Endometrium (tissue), 2 donors: ENCODE results near the gene RBM20.
"Not testable (repeated sequence)": the region's sequence is repeated elsewhere in the genome, so short reads cannot be mapped to it uniquely, and the experiment has no call there.

Source experiments
- FAIRE-seq: peaks from 2 replicates; lab custom pipeline; 2012; peaks lifted over from hg19 to GRCh38; lab: Jason Lieb, UNC
- donor health status: control.
- donor health status: control.

Gene RBM20

DNA sequence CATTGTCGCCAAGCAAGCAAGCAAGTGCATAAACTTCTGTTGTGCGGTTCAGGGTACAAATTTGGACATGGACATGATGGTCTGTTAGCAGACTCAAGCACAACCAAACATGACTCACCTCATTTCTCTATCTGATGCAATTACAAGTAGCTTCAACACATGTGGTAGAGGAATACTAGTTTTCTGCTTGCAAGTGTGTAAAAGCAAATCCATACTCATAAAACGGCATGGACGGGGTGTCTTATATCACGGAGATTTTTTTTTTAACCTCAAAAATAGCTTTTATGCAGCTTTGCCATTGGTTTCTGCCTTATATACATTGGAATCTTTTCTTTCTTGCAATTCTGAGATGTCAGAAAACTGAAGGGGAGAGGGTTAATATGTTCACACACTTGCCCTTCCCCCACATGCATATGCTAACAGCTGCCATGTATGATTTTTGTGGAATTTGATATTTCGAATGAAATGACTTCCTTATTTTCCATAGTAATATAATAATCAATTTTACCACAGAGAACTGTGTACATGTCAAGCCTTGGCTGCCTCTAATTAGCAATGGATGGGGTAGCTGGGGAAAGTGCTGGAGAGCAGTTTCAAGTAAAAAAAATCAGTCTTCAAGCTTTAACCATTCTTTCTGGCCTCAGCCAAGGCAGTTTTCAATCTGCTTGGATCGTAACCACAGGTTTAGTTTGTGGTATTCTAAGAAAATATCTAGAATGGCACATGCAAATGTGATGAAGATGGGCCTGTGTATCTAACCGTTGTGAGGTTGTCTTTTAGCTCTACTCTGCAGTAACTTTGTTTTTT lies 121.6 kb downstream of the RBM20 start:
- FAIRE-seq = no peak

DNA sequence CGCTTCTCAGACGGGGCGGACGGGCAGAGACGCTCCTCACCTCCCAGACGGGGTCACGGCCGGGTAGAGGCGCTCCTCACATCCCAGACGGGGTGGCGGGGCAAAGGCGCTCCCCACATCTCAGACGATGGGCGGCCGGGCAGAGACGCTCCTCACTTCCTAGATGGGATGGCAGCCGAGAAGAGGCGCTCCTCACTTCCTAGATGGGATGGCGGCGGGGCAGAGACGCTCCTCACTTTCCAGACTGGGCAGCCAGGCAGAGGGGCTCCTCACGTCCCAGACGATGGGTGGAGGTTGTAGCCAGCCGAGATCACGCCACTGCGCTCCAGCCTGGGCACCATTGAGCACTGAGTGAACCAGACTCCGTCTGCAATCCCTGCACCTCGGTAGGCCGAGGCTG lies 123.5 kb downstream of the RBM20 start:
- not testable (repeated sequence) for FAIRE-seq

DNA sequence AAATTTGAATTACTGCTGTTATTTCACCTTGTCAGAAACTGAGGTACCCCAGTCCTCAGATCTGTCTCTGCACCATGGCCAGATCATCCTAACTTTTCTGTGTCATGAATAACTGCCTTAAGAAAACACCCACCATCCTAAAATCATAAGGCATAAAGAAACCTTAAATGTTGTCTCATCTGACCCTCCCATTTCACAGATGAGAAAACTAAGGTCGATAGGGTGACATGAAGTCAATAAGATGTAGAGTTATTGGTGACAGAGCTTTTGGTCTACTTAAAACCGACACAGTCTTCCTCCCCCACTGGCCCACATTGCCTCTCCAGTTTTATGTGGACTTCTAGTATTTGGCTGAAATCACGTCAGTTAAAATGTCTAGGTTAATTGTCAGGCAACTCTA lies 126.1 kb downstream of the RBM20 start:
- no peak for FAIRE-seq

DNA sequence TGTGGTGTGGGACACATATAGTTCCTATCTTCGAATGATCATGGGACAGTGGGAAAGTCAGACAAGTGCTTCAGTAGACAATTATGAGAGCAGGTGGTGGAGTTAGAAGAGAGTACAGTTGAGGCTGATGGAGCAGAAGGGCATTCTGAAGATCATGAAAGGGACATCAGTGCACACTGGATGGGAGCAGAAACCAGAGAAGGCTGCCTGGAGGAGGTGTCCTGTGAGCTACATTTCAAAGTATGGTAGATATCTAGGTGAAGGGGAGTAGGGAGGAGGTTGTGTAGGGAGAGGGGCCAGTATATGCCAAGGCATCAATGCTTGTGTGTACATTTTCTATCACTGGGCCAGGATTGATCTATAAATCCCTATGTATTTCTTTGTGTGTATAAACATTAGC lies 127.3 kb downstream of the RBM20 start:
- FAIRE-seq = no peak

DNA sequence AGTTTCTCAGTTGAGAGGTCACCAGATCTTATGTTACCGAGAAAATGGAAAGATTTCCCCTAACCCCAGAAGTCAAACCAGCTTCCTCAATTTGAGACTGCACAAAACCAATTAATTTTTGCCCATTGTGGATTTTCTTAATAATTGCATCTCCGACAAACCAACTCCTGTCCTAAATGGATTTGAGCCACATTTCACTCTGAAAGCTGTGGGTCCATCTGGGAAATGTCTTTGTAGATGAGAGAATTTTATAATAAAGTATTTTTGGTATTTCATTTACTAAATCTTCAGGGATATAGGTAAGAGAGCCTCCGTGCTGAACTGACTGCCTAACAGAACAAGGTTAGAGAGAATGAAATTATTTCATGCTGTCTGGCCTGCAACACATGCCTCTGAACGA lies 127.9 kb downstream of the RBM20 start:
- FAIRE-seq = no peak

DNA sequence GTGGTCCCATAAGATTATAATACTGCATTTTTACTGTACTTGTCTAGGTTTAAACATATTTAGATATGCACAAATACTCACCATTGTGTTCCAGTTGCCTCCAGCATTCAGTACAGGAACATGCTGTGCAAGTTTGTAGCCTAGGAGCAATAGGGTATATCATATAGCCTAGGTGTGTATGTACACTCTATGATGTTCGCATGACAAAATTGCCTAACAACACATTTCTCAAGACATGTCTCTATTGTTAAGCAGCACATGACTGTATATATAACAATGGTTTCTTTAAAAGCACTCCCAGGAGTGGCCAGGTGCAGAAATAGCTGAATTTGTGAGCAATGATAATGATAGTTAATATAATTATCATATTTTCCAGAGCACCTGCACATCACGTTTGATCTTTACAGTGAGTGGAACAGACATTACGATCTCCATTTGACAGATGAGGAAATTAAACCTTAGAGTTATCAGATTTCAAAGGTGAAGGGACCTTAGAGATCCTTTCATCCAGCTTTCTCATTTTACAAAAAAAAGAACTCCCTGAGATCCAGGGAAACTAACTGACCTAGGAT lies 128.4 kb downstream of the RBM20 start:
- FAIRE-seq = no peak

DNA sequence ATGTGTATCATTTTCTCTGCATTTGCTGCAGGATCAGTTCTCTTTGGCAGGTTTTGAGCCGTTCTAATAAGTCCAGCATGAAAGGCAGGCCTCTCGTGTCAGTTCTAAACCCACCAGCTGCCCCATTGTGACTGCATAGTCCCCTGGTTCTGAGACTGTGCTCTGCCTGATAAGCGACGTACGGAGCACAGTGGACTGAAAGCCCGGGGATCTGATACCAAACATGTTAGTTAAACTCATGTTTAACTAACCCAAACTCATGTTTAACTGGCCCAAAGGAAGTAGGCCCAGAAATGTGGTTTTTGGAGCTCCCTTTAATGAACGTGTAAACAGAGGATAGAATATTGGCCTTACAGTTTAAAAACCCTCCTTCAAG lies 129.5 kb downstream of the RBM20 start:
- no peak for FAIRE-seq

DNA sequence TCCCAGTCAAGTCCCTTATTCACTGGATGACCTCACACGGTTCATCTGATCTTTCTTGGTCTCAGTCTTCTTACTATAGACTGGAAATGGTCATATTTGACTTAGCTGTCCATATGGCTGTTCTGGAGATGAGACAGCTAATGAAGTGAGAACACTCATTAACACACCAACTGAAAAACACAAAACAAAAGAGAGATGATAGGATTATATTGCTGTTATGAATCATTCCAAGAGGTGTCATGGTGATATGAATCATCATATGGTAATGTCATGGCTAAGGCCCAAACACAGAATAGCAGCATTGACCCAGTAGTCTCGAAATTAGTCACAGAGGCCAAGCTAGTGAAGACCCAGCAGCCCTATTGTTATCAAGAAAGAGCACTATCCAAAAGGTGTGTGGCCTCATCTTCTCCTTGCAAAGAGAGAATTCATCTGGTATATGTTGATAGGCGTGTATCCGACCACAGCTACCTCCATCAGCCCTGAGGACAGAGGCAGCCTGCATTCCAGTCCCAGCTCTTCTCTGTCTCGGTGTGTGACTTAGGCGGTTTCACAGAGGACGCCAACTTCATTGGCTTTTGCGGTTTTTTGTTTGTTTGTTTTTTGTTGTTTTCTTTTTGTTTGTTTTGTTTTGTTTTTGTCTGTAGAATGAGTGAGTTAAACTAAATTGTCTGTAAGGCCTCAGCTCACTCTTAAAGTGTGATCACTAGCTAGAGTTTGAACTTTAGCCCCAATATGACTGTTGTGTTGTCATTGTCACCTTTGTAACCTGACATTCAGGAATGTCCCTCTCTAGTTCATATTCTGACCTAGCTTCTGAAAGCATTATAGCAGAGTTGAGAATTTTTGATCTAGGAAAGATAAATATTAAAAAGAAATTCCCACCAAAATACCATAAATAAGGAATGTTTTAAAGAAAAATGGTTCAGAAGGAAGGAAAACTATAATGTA lies 130.2 kb downstream of the RBM20 start:
- no peak for FAIRE-seq

DNA sequence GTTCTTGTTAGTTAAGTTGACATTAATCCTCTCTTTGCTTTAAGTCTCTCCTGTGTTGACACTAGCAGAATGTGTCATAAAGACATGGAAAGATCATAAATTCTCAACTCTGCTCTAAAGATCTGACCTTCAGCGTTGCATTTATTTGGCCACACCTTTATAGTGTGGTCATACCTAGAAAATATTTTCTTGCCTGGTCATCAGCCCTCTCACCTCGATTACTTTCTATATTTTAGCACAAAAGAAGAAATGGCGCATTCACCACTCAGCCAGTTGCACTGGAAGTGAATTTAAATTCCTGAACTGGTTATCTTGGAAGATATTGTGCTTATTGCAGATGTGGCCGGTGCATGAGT lies 130.9 kb downstream of the RBM20 start:
- no peak for FAIRE-seq

DNA sequence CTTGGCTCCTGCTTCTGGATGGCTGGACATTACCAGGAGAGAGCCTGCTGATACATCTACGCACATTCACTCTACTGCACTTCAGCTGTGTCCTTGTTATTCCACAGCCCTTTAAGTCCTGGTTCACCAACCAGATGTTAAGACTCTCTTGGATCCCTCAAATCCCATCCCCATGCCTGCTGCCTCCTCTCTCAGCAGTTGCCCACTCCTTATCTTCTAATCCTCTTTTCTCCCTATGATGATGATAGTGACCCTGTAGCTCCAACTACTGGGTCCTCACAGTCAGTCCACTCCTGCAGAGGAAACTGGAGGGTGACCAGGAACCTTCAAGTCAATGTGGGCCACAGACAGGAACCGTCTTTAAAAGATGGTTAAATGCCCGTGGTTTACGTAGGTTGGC lies 131.3 kb downstream of the RBM20 start:
- FAIRE-seq = no peak

DNA sequence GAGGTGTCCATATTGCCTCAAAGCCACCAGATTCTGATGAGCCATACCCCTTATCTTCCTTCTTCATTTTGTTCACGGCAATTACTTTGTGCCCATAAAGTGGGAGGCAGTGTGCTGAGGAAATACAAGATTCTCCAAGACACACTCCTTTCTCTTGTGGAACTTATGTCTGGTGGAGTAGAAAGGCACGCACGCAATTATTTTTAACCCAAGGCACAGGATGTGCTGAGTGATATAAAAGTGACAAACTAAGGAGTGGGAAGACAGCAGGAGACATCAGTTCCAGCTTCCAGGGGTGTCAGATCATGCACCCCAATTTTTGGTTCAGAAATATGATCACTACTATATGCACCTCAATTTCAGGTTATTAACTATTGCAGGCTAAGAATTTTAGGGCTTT lies 132.9 kb downstream of the RBM20 start:
- FAIRE-seq = no peak

DNA sequence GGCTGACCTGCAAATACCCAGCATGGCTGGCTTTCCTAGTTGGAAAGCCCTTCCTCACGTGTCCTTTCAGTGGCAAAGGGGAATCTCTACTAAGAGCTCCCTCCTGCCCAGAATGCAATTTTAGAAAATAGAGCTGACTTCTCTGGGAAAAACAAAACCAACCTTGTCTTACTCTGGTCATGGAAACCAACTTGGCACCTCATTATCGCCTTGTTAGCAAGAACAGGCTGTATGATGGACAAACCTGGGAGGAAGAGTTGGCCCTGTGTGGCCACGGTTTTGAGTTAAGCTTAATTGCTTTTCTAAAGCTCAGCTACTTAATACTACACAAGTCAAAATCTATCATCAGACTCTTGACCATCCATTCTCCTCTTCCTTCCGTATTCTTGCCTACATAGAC lies 133.5 kb downstream of the RBM20 start:
- no peak for FAIRE-seq

DNA sequence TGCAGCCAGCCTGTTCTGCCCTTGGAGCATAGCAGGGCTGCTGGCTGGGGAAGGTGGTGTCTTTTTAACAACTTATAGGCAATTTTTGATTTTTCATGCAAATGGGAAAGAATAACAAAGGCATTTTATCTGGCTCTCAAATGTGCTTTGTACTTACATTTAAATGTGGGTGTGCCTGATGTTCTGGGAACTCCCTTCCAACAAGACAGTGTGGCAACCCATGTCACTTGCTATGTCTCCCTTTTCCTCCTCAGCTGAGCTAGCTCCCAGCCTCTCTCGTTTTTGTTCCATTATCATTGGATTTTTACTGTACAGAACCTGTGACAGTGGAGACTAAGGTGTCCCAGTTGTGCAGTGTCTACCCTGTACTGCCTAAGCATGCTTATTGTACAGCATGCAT lies 134.1 kb downstream of the RBM20 start:
- FAIRE-seq = no peak

DNA sequence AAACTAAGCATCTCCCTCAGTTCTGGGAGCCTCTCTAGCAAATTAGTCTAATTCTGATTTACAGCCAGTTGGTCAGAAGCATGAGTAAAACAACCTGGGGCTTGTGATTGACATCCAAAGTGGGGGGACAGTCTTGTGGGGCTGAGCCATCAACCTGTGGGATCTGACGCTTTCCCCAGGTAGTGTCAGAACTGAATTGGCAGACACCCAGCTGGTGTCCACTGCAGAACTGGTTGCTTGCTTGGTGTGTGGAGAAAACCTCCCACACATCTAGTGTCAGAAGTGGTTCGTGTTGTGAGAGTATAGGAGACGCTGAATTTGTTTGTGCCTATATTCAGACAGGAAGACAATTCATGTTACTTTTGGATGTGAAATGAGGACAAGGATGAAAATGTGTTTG lies 135.4 kb downstream of the RBM20 start:
- FAIRE-seq = no peak

DNA sequence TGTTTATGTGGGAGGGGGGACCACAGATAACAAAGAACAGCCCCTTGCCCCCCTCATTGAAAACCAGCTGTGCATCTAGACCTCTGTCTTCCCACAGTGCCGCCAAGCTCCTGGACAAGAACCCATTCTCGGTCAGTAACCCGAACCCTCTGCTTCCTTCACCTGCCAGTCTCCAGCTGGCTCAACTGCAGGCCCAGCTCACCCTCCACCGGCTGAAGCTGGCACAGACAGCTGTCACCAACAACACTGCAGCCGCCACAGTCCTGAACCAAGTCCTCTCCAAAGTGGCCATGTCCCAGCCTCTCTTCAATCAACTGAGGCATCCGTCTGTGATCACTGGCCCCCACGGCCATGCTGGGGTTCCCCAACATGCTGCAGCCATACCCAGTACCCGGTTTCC lies 136.6 kb downstream of the RBM20 start:
- no peak for FAIRE-seq

DNA sequence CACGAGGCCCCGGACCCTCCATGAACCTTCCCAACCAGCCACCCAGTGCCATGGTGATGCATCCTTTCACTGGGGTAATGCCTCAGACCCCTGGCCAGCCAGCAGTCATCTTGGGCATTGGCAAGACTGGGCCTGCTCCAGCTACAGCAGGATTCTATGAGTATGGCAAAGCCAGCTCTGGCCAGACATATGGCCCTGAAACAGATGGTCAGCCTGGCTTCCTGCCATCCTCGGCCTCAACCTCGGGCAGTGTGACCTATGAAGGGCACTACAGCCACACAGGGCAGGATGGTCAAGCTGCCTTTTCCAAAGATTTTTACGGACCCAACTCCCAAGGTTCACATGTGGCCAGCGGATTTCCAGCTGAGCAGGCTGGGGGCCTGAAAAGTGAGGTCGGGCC lies 137.0 kb downstream of the RBM20 start:
- no peak for FAIRE-seq

DNA sequence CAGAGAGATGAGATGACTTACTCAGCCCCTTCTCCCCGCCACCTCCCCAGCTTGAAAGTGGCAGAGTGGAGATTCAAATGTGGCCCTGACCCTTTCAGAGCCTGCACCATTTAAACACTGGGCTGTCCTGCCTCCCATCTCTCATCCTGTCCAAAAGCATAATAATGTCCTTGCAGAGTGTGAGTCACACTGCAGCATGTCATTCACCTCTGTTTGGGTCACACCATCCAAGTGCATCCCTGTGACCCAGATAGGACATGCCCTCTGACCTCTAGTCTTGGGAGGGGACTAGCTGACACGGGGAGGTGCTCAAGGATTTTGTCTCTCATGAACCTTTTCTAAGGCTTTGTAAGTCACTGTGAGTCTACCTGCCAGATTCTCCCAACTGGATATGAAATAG lies 138.5 kb downstream of the RBM20 start:
- FAIRE-seq = no peak

DNA sequence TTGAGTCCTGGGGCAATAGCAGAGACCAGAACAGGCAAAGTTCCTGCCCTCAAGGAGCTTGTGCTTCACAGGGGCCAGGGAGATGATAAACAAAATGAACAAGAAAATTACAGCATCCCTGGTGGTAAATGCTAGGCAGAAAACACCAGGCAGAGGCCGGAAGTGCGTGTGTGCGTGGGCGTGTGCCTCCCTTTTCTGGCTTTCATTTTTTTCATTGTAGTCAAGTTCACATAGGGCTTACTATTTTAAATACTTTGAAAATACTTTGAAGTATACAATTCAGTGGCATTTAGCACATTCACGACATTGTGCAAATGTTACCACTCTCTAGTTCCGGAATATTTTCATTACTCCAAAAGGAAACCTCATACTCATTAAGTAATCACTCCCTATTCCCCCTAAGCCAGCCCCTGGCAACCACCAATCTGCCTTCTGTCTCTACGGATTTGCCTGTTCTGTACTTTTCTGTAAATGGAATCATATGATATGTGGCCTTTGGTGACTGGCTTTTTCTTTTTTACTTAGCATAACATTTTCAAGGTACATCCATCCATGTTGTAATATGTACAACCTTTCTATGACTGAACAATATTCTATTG lies 139.5 kb downstream of the RBM20 start:
- no peak for FAIRE-seq

DNA sequence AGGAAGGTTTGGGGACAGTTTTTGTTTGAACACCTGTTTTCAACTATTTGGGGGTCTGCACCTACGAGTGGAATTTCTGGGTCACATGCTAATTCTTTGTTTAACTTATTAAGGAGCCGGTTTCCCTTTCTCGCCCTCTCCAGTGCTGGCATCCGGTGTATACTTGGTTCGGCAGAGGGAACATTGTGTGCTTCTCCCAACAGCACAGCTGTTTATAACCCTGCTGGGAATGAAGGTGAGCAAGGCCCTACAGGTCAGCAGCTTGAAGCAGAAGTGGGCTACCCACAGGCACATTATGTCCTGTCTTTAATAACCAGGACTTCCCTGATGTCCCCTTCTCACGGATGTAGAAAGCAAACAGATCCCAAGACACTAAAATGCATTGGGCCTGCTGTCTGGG lies 140.1 kb downstream of the RBM20 start:
- no peak for FAIRE-seq

DNA sequence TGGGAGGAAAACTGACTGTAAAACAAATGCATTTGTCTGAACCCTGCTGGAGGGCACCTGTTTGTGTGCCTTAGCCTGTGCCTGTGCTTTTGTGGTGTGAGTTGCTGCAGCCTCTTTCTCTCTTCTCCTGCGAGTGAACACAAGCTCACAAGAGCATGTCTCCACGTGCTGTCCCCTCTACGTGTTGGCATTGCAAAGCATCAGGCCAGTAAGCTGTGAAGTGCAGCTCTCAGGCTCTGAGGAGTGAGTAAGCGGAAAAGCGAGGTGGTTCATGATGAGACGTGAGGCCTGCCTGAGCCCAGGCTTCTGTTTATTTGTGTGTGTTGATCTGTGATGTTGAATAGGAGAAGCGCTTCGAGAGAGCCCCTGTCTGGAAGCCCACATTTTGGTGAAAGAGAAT lies 142.0 kb downstream of the RBM20 start:
- no peak for FAIRE-seq

DNA sequence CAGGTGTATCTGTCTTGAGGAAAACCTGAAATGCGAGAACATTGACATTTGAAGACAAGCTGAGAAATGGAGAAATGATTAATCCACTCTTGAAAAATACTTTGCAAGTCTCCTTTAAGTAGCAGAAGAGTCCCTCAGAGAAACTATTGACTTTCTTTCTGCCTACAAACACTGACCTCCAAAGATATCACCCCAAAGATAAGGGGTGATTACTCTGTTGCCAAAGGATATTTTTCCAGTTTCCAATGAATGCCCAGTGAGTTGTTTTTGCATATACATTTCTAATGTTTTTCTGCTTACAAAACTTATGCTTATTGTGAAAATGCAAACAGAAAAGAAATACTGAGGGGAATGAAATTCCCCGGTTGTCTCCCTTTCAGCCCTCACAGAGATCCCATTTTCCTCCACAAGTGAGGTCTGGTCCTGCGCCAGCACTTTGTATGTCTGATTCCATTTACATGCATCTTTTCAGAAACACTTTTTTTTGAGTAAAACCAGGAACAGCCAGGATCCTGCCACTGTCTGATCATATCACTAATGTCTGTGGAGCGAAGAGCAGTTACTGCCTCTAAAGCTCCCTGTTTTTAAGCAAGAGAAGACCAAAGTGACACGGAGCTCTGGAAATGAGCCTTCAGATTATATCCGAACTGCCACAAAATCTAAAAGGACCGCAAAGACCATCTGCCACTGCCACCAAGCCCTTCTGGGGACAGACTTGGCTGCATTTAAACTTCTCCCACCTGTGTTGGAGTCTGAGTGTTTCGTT lies 144.7 kb downstream of the RBM20 start:
- no peak for FAIRE-seq
